Adrenal gland (tissue), 5 donors: ENCODE data around the gene NCK2.

Source experiments
- POLR2A ChIP-seq, 2 donors: fragments of 450-650 bp; IDR thresholded peaks; one replicate each; pipeline ENCODE4 v1.6.1; 2017; ENCODE audit warnings: antibody characterized with exemption in 2 of 2, mild to moderate bottlenecking in 2 of 2, moderate library complexity in 1 of 2
- TF ChIP-seq, protein P1 (sequence below), 6 experiments: fragments of 450-650 bp in 4 of 6; fragments of 200-600 bp in 2 of 6; sonication (generic) in 1 of 6; IDR thresholded peaks; 1 replicate in 5 of 6; 2 replicates in 1 of 6; pipeline versions ENCODE4 v1.5.1 to v1.8.0; 2016 to 2021; ENCODE audit warnings: antibody characterized with exemption in 6 of 6, mild to moderate bottlenecking in 2 of 6, moderate library complexity in 1 of 6
- donor health status: DM: no; HTN: no; CAD: no.

- TF ChIP-seq, protein P1, sequence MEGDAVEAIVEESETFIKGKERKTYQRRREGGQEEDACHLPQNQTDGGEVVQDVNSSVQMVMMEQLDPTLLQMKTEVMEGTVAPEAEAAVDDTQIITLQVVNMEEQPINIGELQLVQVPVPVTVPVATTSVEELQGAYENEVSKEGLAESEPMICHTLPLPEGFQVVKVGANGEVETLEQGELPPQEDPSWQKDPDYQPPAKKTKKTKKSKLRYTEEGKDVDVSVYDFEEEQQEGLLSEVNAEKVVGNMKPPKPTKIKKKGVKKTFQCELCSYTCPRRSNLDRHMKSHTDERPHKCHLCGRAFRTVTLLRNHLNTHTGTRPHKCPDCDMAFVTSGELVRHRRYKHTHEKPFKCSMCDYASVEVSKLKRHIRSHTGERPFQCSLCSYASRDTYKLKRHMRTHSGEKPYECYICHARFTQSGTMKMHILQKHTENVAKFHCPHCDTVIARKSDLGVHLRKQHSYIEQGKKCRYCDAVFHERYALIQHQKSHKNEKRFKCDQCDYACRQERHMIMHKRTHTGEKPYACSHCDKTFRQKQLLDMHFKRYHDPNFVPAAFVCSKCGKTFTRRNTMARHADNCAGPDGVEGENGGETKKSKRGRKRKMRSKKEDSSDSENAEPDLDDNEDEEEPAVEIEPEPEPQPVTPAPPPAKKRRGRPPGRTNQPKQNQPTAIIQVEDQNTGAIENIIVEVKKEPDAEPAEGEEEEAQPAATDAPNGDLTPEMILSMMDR (IDR thresholded peaks at IDR 0.05), result no peak
- no peak for TF ChIP-seq POLR2A (IDR thresholded peaks at IDR 0.05)
These were observed 166.7 kb downstream of the NCK2 start for GRCh38 chr2:105911425-105911824.
